HEK293 (cell line): ENCODE measurements around the gene ESRRA.

Experiments used
- GFI1B ChIP-seq: fragments of 450-650 bp; formaldehyde crosslinking; IDR thresholded peaks from 2 replicates; pipeline ENCODE4 v1.5.1; 2016; ENCODE audit warnings: missing biosample characterization, missing genetic modification characterization
- GLIS1 ChIP-seq: fragments of 450-650 bp; formaldehyde crosslinking; IDR thresholded peaks from 2 replicates; pipeline ENCODE4 v1.5.1; 2016; ENCODE audit warnings: missing biosample characterization, missing genetic modification characterization
- KLF1 ChIP-seq: fragments of 450-650 bp; formaldehyde crosslinking; IDR thresholded peaks from 2 replicates; pipeline ENCODE4 v1.5.1; 2016; ENCODE audit warnings: missing biosample characterization, missing genetic modification characterization
- MZF1 ChIP-seq: fragments of 450-650 bp; formaldehyde crosslinking; IDR thresholded peaks from 2 replicates; pipeline ENCODE4 v1.5.1; 2017; ENCODE audit warnings: missing biosample characterization, missing genetic modification characterization, borderline replicate concordance
- PATZ1 ChIP-seq: fragments of 450-650 bp; formaldehyde crosslinking; IDR thresholded peaks from 2 replicates; pipeline ENCODE4 v1.5.1; 2016; ENCODE audit warnings: missing biosample characterization, missing genetic modification characterization
- REPIN1 ChIP-seq: fragments of 450-650 bp; formaldehyde crosslinking; IDR thresholded peaks from 2 replicates; pipeline ENCODE4 v1.5.1; 2017; ENCODE audit warnings: missing biosample characterization, missing genetic modification characterization, low read depth
- SCRT2 ChIP-seq: fragments of 450-650 bp; formaldehyde crosslinking; IDR thresholded peaks from 2 replicates; pipeline ENCODE4 v1.5.1; 2016; ENCODE audit warnings: missing biosample characterization, missing genetic modification characterization
- ZBTB17 ChIP-seq: fragments of 450-650 bp; formaldehyde crosslinking; IDR thresholded peaks from 2 replicates; pipeline ENCODE4 v1.5.1; 2016; ENCODE audit warnings: missing biosample characterization, missing genetic modification characterization
- ZBTB21 ChIP-seq: fragments of 450-650 bp; formaldehyde crosslinking; IDR thresholded peaks from 2 replicates; pipeline ENCODE4 v1.5.1; 2017; ENCODE audit warnings: missing biosample characterization, missing genetic modification characterization
- ZBTB8A ChIP-seq: fragments of 450-650 bp; formaldehyde crosslinking; IDR thresholded peaks from 2 replicates; pipeline ENCODE4 v1.5.1; 2016; ENCODE audit warnings: missing biosample characterization, missing genetic modification characterization
- ZFP3 ChIP-seq: fragments of 450-650 bp; formaldehyde crosslinking; IDR thresholded peaks from 2 replicates; pipeline ENCODE4 v1.5.1; 2016; ENCODE audit warnings: low read depth, missing biosample characterization, missing genetic modification characterization
- ZFP37 ChIP-seq: fragments of 450-650 bp; formaldehyde crosslinking; IDR thresholded peaks from 2 replicates; pipeline ENCODE4 v1.5.1; 2016; ENCODE audit warnings: missing biosample characterization, missing genetic modification characterization
- ZFP69B ChIP-seq: fragments of 450-650 bp; formaldehyde crosslinking; IDR thresholded peaks from 2 replicates; pipeline ENCODE4 v1.5.1; 2016; ENCODE audit warnings: missing biosample characterization, missing genetic modification characterization
- ZNF10 ChIP-seq: fragments of 450-650 bp; formaldehyde crosslinking; IDR thresholded peaks from 2 replicates; pipeline ENCODE4 v1.5.1; 2017; ENCODE audit warnings: missing biosample characterization, missing genetic modification characterization
- ZNF157 ChIP-seq: fragments of 450-650 bp; formaldehyde crosslinking; IDR thresholded peaks from 2 replicates; pipeline ENCODE4 v1.5.1; 2016; ENCODE audit warnings: missing biosample characterization, missing genetic modification characterization
- ZNF174 ChIP-seq: fragments of 450-650 bp; formaldehyde crosslinking; IDR thresholded peaks from 2 replicates; pipeline ENCODE4 v1.5.0; 2017; ENCODE audit warnings: missing biosample characterization, mild to moderate bottlenecking, missing genetic modification characterization
- ZNF2 ChIP-seq: fragments of 450-650 bp; formaldehyde crosslinking; IDR thresholded peaks from 2 replicates; pipeline ENCODE4 v1.5.1; 2016; ENCODE audit warnings: missing biosample characterization, missing genetic modification characterization
- ZNF274 ChIP-seq, 2 experiments: fragments of 200-500 bp in 1 of 2; fragments of 450-650 bp in 1 of 2; sonication (Bioruptor generic) in 1 of 2; formaldehyde crosslinking in 1 of 2; IDR thresholded peaks; 2 replicates each; pipeline versions ENCODE4 v1.5.1 to v1.6.1; 2014 to 2016; ENCODE audit warnings: borderline replicate concordance in 1 of 2, inconsistent platforms in 1 of 2, low read length in 1 of 2, missing biosample characterization in 1 of 2, missing genetic modification characterization in 1 of 2
- ZNF335 ChIP-seq: fragments of 450-650 bp; formaldehyde crosslinking; conservative IDR thresholded peaks from 2 replicates; pipeline ENCODE4 v1.5.1; 2016; ENCODE audit warnings: missing biosample characterization, missing genetic modification characterization
- ZNF341 ChIP-seq: fragments of 450-650 bp; formaldehyde crosslinking; IDR thresholded peaks from 2 replicates; pipeline ENCODE4; 2016; ENCODE audit warnings: low read depth, missing biosample characterization, missing genetic modification characterization
- ZNF404 ChIP-seq: fragments of 450-650 bp; formaldehyde crosslinking; IDR thresholded peaks from 2 replicates; pipeline ENCODE4 v1.5.1; 2017; ENCODE audit warnings: missing biosample characterization, missing genetic modification characterization
- ZNF426 ChIP-seq: fragments of 450-650 bp; formaldehyde crosslinking; IDR thresholded peaks from 2 replicates; pipeline ENCODE4 v1.5.1; 2017; ENCODE audit warnings: missing biosample characterization, missing genetic modification characterization, mild to moderate bottlenecking, inconsistent platforms, moderate library complexity
- ZNF529 ChIP-seq: fragments of 450-650 bp; formaldehyde crosslinking; IDR thresholded peaks from 2 replicates; pipeline ENCODE4 v1.5.1; 2017; ENCODE audit warnings: missing genetic modification characterization, missing biosample characterization; ENCODE audit not compliant: insufficient replicate concordance
- ZNF596 ChIP-seq: fragments of 450-650 bp; IDR thresholded peaks from 2 replicates; pipeline ENCODE4 v1.5.0; 2018; ENCODE audit warnings: missing biosample characterization, mild to moderate bottlenecking, missing genetic modification characterization, moderate library complexity
- ZNF701 ChIP-seq: fragments of 450-650 bp; formaldehyde crosslinking; IDR thresholded peaks from 2 replicates; pipeline ENCODE4 v1.5.1; 2016; ENCODE audit warnings: missing biosample characterization, missing genetic modification characterization
- ZNF777 ChIP-seq: fragments of 450-650 bp; formaldehyde crosslinking; IDR thresholded peaks from 2 replicates; pipeline ENCODE4 v1.5.1; 2017; ENCODE audit warnings: missing biosample characterization, missing genetic modification characterization, borderline replicate concordance
- TF ChIP-seq, protein P1 (sequence below): fragments of 450-650 bp; formaldehyde crosslinking; optimal IDR thresholded peaks from 2 replicates; pipeline ENCODE3; 2016; ENCODE audit warnings: missing biosample characterization, mild to moderate bottlenecking, missing genetic modification characterization
- TF ChIP-seq, protein P2 (sequence below): fragments of 450-650 bp; formaldehyde crosslinking; IDR thresholded peaks from 2 replicates; pipeline ENCODE4 v1.5.1; 2016; ENCODE audit warnings: missing biosample characterization, missing genetic modification characterization, low read depth
- TF ChIP-seq, protein P3 (sequence below): fragments of 450-650 bp; formaldehyde crosslinking; IDR thresholded peaks from 2 replicates; pipeline ENCODE4 v1.5.1; 2016; ENCODE audit warnings: missing biosample characterization, missing genetic modification characterization
- TF ChIP-seq, protein P4 (sequence below): fragments of 450-650 bp; formaldehyde crosslinking; IDR thresholded peaks from 2 replicates; pipeline ENCODE4 v1.5.1; 2016; ENCODE audit warnings: missing biosample characterization, missing genetic modification characterization, borderline replicate concordance

The ESRRA gene

GRCh38 chr11:64358907-64359711 lies 53.8 kb downstream of the ESRRA start, which contains the start of gene RPS6KA4 (continued):
- TF ChIP-seq PATZ1 (tag by site-specific recombination) (peak; percentile 60), SCRT2 (tag by site-specific recombination) (no peak), ZNF777 (tag by site-specific recombination) (no peak), ZNF404 (tag by site-specific recombination) (no peak), ZNF701 (no peak), MZF1 (tag by site-specific recombination) (no peak), ZFP3 (no peak), ZNF174 (no peak), ZBTB21 (tag by site-specific recombination) (no peak), ZNF596 (no peak), ZNF2 (tag by site-specific recombination) (no peak), ZNF157 (tag by site-specific recombination) (no peak), ZNF341 (tag by site-specific recombination) (peak; percentile 89), REPIN1 (tag by site-specific recombination) (no peak), ZBTB17 (tag by site-specific recombination) (no peak), ZBTB8A (tag by site-specific recombination) (peak; percentile 82), KLF1 (tag by site-specific recombination) (peak; percentile 57), ZNF335 (tag by site-specific recombination) (peak; percentile 99), ZNF10 (tag by site-specific recombination) (no peak), ZNF274 (IDR thresholded peaks at IDR 0.05; ENCODE audit: low read length) (no peak), ZNF274 (tag by site-specific recombination; IDR thresholded peaks at IDR 0.05; ENCODE audit: borderline replicate concordance) (no peak), ZNF529 (tag by site-specific recombination) (no peak), GFI1B (no peak), ZNF426 (no peak), ZFP69B (tag by site-specific recombination) (0 out of 2 replicates have a peak, but pooled peaks have one; percentile 29), GLIS1 (tag by site-specific recombination) (0 out of 2 replicates have a peak, but pooled peaks have one; percentile 3), ZFP37 (tag by site-specific recombination) (no peak)
- TF ChIP-seq, protein P1, sequence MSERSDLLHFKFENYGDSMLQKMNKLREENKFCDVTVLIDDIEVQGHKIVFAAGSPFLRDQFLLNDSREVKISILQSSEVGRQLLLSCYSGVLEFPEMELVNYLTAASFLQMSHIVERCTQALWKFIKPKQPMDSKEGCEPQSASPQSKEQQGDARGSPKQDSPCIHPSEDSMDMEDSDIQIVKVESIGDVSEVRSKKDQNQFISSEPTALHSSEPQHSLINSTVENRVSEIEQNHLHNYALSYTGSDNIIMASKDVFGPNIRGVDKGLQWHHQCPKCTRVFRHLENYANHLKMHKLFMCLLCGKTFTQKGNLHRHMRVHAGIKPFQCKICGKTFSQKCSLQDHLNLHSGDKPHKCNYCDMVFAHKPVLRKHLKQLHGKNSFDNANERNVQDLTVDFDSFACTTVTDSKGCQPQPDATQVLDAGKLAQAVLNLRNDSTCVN: peak; percentile 64
- TF ChIP-seq, protein P2, sequence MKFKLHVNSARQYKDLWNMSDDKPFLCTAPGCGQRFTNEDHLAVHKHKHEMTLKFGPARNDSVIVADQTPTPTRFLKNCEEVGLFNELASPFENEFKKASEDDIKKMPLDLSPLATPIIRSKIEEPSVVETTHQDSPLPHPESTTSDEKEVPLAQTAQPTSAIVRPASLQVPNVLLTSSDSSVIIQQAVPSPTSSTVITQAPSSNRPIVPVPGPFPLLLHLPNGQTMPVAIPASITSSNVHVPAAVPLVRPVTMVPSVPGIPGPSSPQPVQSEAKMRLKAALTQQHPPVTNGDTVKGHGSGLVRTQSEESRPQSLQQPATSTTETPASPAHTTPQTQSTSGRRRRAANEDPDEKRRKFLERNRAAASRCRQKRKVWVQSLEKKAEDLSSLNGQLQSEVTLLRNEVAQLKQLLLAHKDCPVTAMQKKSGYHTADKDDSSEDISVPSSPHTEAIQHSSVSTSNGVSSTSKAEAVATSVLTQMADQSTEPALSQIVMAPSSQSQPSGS: no peak
- TF ChIP-seq, protein P3, sequence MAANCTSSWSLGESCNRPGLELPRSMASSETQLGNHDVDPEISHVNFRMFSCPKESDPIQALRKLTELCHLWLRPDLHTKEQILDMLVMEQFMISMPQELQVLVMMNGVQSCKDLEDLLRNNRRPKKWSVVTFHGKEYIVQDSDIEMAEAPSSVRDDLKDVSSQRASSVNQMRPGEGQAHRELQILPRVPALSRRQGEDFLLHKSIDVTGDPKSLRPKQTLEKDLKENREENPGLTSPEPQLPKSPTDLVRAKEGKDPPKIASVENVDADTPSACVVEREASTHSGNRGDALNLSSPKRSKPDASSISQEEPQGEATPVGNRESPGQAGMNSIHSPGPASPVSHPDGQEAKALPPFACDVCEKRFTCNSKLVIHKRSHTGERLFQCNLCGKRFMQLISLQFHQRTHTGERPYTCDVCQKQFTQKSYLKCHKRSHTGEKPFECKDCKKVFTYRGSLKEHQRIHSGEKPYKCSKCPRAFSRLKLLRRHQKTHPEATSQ (tag by site-specific recombination): 0 out of 2 replicates have a peak, but pooled peaks have one; percentile 28
- TF ChIP-seq, protein P4, sequence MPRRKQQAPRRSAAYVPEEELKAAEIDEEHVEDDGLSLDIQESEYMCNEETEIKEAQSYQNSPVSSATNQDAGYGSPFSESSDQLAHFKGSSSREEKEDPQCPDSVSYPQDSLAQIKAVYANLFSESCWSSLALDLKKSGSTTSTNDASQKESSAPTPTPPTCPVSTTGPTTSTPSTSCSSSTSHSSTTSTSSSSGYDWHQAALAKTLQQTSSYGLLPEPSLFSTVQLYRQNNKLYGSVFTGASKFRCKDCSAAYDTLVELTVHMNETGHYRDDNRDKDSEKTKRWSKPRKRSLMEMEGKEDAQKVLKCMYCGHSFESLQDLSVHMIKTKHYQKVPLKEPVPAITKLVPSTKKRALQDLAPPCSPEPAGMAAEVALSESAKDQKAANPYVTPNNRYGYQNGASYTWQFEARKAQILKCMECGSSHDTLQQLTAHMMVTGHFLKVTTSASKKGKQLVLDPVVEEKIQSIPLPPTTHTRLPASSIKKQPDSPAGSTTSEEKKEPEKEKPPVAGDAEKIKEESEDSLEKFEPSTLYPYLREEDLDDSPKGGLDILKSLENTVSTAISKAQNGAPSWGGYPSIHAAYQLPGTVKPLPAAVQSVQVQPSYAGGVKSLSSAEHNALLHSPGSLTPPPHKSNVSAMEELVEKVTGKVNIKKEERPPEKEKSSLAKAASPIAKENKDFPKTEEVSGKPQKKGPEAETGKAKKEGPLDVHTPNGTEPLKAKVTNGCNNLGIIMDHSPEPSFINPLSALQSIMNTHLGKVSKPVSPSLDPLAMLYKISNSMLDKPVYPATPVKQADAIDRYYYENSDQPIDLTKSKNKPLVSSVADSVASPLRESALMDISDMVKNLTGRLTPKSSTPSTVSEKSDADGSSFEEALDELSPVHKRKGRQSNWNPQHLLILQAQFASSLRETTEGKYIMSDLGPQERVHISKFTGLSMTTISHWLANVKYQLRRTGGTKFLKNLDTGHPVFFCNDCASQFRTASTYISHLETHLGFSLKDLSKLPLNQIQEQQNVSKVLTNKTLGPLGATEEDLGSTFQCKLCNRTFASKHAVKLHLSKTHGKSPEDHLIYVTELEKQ (tag by site-specific recombination): no peak
